NAMALWA (cell line): ENCODE measurements around the gene VGLL2.
"Not testable (repeated sequence)": the region's sequence is repeated elsewhere in the genome, so short reads cannot be mapped to it uniquely, and the experiment has no call there.

Source experiments
- DNase-seq: peaks from one replicate; pipeline ENCODE4 v3.0.0-alpha.2; 2015; ENCODE audit warnings: low spot score

The VGLL2 gene, protein sequence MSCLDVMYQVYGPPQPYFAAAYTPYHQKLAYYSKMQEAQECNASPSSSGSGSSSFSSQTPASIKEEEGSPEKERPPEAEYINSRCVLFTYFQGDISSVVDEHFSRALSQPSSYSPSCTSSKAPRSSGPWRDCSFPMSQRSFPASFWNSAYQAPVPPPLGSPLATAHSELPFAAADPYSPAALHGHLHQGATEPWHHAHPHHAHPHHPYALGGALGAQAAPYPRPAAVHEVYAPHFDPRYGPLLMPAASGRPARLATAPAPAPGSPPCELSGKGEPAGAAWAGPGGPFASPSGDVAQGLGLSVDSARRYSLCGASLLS

DNA sequence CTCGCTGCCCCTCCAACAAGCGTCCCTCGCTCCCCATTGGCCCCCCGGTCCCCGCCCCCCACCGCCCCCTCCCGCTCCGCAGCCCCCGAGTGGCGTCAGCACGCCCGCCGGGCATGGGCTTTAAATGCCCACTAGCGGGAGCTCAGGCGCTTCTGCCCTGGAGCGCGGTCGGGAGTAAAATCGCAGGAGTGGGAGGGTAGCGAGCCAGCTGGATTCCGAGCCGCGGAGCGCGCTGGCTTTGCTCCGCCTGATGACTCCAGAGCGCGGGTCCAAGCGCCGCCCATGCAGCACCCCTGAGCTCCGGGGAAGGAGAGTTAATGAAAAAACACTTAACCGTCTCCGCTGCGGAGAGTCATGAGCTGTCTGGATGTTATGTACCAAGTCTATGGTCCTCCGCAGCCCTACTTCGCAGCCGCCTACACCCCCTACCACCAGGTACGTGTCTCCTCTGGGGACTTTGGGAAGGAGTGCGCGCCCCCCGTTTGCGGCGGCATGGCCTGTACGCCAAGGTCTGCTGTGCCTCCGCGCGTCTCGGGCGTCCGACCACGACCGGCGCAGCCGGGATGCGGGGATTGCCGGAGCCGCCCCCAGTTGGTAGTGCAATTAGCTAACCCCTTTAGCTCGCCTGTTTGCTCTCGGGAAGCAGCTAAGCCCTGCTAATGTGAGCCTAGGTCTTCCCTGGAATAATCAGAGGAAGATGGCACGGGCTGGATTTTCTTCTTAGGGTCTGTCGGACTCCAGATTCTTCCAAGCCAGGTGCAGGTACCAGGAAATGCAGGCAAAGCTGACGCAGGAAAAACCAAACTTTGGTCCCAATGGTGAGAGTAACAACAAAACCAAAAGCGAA lies at the start of gene VGLL2:
Gene VGLL2 (plus strand): TSS at position 149 of the 847 bp plus-strand sequence. CDS start 206 bp downstream, at position 355.
- DNase-seq: no peak

DNA sequence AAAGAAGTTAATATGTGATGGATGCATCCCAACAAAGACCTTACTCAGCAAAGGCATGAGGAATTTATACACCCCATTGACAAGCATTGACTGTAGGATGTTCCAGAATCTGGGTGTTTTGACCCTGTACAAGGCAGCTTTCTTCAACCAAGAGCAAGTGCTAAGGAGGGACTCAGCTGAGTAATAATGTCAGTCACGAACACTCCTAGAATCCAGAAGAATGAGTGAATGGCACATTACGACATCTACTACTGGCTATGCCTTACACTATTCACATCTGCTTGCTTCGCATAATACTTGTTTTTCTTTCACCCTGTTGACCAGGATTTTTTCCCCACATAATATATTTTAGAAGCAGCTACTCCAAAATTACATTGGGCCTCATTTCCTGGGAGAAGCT lies 42.5 kb upstream of the VGLL2 start:
- no peak for DNase-seq

DNA sequence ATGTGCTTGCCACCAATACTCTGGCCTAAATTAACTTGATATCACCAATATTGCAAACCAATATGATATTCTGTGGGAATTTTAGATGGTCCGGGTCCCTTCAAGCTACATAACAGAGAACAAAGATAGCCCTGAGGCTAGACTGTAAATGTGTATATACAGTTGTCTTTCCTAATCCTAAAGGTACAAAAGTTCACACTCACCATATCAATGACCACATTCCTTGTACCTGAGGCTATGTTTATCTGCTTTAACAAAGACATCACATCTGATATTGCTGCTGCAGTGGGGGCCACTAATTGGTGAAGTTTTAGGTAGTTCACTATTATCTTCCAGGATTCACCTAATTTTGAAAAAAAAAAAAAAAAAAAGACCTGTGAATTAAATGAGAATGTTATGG lies 38.6 kb upstream of the VGLL2 start:
- DNase-seq: no peak

DNA sequence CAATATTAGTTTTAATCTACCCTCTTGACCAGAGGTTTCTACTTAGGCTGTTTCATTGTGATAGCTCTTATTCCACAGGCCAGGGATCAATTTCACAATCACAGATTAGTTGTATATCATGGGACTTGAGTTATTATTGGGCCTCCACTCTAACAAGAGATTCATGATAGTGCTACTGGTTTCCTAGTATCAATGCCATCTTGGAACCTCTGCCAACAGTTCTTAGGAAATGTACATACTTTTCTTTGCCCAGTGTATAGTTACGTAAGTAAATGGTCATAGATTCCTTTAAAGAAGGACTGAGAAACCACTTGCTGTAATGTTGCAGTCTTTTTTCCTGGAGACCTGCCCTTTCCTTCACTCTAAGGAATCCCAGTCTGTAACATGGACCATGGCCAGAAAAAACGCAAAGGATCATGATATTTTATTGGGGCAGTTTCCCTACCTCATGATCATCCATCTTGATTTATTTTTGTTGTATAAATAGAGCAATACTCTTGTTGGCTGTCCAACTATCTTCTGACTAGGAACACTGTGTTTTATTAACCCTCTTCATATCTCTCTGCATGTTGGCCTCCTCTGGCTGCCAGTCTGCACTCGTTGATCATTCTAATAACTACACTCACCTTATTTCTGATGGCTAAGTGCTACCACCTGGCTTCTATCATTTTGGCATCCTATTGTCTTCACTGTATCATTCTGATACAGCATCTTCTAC lies 38.0 kb upstream of the VGLL2 start:
- DNase-seq: no peak

DNA sequence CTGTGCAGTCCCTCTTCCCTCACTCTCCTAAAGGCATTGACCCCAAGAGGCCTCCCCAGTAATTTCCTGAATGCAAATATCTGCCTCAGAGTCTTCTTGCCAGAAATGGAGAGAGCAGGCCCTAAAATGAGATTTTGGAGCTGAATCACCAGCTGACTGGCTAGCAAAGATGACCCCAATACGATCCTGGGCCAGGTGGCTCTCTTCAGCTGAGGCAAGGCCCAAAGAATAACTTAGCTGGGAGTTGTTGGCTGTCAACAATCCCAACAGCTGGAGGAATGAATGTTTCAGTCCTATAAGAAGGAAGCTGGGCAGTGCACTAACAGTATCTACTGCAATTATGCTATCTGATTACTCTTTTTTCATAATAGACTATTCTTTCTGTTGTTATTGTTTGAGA lies 37.2 kb upstream of the VGLL2 start:
- no peak for DNase-seq

DNA sequence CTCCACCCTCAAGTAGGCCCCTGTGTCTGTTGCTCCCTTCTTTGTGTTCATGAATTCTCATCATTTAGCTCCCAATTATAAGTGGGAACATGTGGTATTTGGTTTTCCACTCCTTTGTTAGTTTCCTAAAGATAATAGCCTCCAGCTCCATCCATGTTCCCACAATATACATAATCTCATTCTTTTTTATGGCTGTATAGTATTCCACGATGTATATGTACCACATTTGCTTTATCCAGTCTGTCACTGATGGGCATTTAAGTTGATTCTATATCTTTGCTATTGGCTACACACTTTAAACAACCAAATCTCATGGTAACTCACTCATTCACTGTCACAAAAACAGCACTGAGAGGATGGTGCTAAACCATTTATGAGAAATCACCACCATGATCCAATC lies 35.5 kb upstream of the VGLL2 start:
- DNase-seq: no peak

DNA sequence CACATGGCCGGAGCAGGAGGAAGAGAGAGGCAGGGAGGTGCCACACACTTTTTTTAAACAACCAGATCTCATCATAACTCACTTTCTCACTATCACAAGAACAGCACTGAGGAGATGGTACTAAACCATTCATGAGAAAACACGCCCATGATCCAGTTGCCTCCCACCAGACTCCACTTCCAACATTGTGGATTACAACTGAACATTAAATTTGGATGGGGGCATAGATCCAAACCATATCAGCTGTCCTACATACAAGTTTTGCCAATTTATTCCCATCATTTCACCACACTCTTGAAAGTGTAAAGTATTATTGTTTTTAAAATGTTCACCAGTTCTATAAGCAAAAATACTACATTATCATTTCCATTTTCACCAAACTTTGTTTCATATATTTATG lies 33.9 kb upstream of the VGLL2 start:
- no peak for DNase-seq

DNA sequence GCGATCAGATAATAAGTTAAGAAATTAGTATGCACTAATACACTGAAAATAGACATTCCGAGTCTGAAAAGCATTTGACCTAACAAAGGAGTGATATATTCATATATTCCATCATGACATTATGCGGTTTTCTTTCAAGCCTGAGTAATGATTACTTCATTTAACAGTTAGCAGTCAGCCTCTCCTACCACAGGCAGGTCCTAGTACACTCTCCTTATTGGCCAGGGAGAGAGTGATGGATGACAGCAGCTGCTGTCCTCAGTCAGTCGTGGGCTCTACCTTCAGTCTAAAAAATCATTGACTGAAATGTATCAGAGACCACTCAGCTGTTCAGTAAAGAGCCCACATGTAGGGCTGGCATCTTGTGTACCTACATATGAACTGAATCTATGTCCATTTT lies 33.2 kb upstream of the VGLL2 start:
- DNase-seq: no peak

DNA sequence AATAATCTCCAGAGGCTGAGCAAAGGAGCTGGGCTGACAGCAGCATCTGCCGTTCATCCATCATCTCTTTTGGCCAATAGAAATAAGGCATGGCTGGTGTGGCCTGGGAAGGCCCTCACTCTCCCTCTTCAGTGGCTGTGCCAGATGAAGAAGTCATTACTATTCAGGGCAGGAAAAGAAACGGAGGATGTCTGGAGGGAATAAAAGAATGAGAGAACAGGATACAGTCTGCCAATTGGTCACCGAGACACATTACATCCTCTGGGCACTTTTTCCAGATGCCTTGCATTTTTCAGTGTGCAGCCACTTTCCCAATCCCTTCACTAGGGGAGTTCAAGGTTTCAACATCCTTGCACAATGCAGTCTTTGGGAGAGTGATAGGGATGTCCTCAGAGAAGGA lies 32.2 kb upstream of the VGLL2 start:
- no peak for DNase-seq

DNA sequence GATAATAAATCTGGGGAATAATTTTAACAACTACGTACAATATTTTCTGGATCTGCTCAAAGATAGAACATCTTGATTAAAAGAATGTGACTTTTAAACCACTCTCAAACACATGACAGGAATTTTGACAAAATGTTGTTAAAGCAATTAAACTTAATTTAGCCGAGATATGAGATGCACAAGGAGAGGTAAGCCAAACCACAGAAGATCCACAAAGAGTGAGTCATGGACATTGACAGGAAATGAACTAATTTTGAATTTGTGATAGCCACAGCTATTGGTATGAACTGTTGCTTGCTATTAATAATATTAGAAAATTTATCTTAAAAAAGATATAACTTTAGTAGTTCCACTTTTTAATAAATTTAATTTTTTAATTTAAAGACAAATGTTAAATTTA lies 27.8 kb upstream of the VGLL2 start:
- no peak for DNase-seq

DNA sequence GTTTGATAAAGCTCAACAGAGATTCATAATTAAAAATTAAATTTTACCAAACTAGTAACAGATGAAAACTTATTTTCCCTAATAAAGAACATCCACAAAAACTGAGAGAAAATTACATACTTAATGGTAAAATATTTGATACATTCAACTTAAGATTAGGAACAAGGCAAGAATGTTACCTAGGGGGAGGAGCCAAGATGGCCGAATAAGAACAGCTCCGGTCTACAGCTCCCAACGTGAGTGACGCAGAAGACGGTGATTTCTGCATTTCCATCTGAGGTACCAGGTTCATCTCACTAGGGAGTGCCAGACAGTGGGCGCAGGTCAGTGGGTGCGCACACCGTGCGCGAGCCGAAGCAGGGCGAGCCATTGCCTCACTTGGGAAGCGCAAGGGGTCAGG lies 20.8 kb upstream of the VGLL2 start:
- DNase-seq: not testable (repeated sequence)

DNA sequence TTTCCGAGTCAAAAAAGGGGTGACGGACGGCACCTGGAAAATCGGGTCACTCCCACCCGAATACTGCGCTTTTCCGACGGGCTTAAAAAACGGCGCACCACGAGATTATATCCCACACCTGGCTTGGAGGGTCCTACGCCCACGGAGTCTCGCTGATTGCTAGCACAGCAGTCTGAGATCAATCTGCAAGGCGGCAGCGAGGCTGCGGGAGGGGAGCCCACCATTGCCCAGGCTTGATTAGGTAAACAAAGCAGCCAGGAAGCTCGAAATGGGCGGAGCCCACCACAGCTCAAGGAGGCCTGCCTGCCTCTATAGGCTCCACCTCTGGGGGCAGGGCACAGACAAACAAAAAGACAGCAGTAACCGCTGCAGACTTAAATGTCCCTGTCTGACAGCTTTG lies 20.4 kb upstream of the VGLL2 start:
- DNase-seq: not testable (repeated sequence)

DNA sequence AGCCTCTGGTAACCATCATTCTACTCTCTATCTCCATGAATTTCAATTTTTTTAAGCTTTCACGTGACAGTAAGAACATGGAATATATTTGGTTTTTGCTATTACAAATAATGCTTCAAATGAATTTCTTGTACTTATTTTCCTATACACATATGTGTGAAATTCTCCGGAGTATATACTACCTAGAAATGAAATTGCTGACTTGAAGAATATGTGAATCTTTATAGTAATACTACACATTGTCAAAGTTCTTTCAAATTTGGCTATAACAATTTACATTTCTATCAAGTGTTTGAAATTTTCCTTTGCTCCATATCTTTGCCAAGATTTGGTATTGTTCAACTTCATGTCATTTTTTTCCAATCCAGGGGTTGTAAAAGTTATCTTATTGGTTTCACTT lies 11.6 kb upstream of the VGLL2 start:
- no peak for DNase-seq

DNA sequence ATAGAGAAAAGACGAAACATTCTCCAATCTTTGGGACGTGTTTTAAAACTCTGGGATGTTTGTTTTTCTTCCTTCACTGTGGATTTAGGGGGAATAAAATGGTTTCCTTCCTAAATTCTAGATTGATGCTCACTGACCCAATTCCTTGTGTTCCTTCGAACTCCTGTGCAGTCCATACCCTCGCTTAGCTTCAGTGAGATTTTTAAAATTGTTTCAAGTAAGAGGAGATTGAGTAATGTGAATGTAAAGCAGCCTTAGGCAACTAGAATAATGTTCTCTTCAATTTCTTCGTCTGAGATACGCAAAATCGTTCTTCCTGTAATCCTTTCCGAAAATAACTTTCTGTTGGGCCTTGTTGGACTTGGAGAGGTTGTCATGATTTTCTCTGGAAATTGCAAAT lies 2.6 kb upstream of the VGLL2 start:
- DNase-seq: no peak

DNA sequence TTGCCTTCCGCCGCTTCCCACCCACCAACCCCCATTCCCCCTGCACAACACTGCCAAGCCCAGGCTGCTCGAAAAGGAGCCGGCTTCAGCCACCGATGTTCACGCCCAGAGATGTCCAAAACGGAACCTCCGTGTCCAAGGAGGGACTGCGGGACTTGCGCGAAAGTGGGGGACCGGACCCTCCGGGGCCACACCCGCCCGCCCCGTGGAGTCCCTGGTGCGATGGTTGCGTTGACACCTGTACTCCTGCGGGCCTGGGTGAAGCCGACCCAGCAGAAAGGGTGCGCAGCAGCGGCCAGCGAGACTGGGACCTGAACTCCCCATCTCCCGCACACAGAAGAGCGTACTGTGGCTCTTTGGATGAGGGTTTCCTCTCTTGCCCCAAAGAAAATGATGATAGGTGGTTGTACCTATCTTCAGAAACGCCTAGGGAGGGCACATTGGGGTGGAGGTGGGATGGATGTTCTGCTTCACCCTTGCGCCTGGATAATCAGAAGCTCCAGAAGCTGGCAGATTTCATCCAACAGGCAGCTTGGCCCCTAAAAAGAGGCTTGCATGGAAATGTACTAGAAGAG lies 1.9 kb upstream of the VGLL2 start:
- no peak for DNase-seq

DNA sequence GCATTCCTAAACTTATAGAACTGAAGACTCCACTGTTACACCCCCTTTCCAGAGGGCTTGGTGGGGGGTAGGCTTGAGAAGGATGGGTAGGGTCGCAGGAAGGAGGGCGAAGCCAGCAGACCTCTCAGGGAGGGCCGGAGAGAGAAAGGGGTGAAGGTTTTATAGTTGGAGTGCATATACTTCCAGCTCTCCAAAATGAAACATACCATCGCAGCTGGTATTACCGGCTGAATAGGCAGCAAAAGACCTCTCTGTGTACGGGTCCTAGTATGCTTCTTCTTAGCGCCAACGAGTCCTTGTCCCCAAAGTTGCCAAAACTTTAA lies 1.0 kb upstream of the VGLL2 start:
- no peak for DNase-seq

DNA sequence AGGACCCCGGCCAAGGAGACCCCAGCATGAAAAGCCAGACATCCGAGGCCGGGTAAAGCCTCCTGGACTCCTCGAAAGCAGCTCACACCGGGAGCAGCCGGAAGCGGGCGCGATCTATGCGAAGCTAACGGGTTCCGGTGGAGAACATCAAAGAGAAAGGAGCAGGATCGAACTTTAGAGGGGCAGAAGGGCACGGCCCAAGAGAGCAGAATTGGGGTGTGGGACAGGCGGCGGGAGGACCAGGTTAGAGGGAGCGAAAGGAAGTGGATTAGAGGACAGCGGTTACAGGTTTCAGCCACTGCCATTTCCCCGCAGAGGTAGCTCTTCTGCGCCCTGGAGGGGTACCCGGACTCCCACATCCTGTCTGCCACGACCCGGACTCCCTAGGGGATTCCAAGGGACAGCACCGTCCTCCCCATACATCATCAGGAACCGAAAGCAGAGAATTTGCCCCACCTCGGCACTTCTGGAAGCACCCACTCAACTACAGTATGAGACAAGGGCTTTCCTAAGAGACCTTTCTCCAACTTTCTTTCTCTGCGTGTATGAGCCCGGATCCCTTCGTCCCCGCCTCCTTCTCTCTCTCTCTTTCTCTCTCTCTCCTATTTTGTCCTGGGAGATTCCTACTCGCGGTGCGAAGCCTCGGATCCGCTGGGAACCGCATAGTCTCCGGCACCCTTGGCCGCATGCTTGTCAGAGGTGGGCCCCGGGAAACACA lies 507 bp upstream of the VGLL2 start:
- DNase-seq: no peak

DNA sequence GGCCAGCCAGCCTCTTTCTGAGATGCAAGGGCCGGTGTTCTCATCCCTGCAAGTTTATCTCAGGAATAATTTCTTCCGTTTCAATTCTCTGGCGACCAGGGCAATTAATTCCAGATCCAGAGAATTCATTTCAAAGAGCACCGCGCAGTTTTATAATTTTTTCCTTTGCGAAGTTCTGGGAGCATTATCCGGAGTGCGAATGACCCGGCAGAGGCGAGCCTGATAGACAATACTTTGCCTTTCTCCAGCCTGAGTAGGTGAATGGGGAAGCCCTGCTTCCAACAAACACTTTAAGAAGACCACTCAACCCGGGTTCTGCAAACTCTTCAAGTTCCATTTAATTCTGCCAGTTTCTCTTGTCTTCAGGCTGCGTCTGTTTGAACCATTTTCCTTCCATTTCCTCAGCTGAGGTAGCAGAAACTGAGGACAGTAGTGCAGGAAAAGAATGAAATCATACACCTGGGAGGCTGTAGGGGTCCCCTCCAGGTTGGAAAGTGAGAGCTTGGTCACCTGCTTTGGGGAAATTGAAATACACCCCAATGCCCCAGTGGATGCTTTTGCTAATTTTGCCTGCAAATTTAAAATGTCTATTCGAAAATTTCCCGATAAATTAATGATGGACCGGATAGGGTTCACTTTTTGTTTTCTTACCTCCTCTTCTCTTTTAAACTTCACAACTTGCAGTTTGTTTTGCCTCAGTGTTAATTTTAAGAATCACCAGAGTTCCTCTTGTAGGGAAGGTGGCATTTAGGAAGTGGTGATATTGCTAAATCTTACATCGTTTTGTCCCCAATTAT lies 1.1 kb downstream of the VGLL2 start:
- no peak for DNase-seq

DNA sequence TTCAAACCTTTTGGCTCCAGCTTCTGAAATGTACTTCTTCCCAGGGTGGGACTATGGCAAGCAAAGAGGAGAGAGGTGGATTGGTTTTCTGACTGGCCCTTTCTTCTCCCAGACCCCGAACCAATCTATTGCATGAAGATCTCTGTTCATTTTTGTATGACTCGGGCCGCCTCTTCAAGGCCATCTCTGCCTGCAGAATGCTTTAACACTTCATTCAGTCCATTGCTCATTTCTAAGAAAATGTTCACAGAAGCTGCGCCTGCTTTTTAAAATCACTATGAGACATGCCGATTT lies 1.6 kb downstream of the VGLL2 start:
- no peak for DNase-seq

DNA sequence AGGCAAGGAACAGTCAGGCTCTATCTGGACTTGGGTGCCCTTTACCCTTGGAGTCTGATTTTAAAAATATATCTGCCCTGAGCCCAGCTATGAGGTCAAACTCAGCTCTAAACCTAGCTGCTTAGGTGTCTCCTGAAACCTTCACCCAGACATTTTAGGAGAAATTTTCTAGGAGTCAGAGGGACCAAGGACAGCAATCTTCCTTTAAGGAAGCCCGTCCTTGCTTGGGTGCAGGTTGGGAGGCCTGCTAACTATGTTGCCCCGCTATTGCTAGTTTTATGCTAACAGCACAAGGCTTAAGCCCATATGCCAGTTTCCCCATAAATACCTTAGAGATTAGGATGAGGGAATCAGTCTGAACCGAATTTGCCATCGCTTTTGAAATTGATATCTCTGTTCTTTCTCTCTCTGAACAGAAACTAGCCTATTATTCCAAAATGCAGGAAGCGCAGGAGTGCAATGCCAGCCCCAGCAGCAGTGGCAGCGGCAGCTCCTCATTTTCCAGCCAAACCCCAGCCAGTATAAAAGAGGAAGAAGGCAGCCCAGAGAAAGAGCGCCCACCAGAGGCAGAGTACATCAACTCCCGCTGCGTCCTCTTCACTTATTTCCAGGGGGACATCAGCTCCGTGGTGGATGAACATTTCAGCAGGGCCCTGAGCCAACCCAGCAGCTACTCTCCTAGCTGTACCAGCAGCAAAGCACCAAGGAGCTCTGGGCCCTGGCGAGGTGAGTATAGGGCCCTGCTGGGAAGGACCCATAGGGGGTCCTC lies 2.6 kb downstream of the VGLL2 start:
- no peak for DNase-seq

DNA sequence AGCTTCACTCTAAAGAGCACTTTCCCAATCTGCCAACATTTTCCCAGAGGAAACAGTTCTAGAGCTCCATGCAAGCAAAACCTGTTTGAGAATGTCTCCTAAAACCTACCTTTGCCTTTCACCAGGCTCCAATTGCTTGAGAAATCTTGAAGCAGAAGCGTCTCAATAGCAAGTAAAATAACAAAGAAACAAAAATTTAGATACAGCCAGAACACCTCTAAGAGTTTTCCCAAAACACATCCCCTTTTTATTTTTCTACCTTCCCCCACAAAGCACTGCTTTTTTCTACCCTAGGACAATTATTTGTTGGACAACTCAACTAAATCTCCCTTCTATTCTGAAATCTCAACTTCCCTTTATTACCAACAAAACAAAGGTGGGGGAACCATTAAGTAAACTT lies 3.6 kb downstream of the VGLL2 start:
- no peak for DNase-seq
